HepG2 (cell line): Measurements from ENCODE around the gene NPDC1. TPM values are rescaled to one million over a fixed set of nuclear protein-coding genes. Genes with fewer than 3 reads are reported as not detected.

Source experiments
- ATAC-seq: fragments of 200-7000 bp; cut with Tn5 transposase; 3 replicates; pipeline ENCODE4 v1.9.1; 2020; ENCODE audit warnings: mild to moderate bottlenecking, moderate library complexity
- BruUV-seq: library from RNA; stranded (reverse); fragments of 400-500 nt; replicated peaks from 2 replicates; lab custom pipeline; 2021; lab: Mats Ljungman, UMichigan
- CTCF ChIA-PET: fragments of 300-600 bp; formaldehyde crosslinking; extraction: SDS; loops from one replicate; lab custom pipeline; 2021; ENCODE audit warnings: low total read pairs, inconsistent platforms, low intra/inter-chr PET ratio; lab: Yijun Ruan, JAX
- POLR2A ChIA-PET: fragments of 350-600 bp; sonication (Branson Sonifier 250); formaldehyde crosslinking; loops from one replicate; lab custom pipeline; 2020; ENCODE audit warnings: antibody characterized with exemption, inconsistent platforms; lab: Yijun Ruan, JAX
- DNase-seq: peaks from one replicate; pipeline ENCODE4 v3.0.0-alpha.2; 2015; ENCODE audit warnings: low spot score
- FAIRE-seq: peaks from 3 replicates; lab custom pipeline; 2011; peaks lifted over from hg19 to GRCh38; lab: Jason Lieb, UNC
- H2AFZ ChIP-seq: one replicate; pipeline ENCODE4 v1.6.1; 2011; ENCODE audit warnings: low read length, inconsistent platforms
- H3K27ac ChIP-seq: fragments of 300-600 bp; 3 replicates; pipeline ENCODE4 v1.8.0; 2011; ENCODE audit warnings: mixed run types, mild to moderate bottlenecking, mixed read lengths, low read length, inconsistent platforms; ENCODE audit not compliant: insufficient read depth; ENCODE audit errors: extremely low read length
- H3K27me3 ChIP-seq, 2 experiments: fragments of 200-600 bp in 1 of 2; 2 replicates in 1 of 2; 3 replicates in 1 of 2; pipeline versions ENCODE4 v1.6.0 to v1.8.0; 2011; ENCODE audit warnings: low read length in 2 of 2, mild to moderate bottlenecking in 2 of 2, moderate library complexity in 2 of 2, inconsistent platforms in 1 of 2; ENCODE audit not compliant: insufficient read depth in 2 of 2, control insufficient read depth in 1 of 2
- H3K36me3 ChIP-seq, 2 experiments: fragments of 200-600 bp in 1 of 2; replicated peaks in 1 of 2; 2 replicates in 1 of 2; 3 replicates in 1 of 2; pipeline versions ENCODE4 v1.5.1 to v1.8.0; 2011; ENCODE audit warnings: low read length in 2 of 2, inconsistent platforms in 1 of 2; ENCODE audit not compliant: insufficient read depth in 2 of 2, control insufficient read depth in 1 of 2
- H3K4me1 ChIP-seq: 2 replicates; pipeline ENCODE4 v1.5.1; 2012; ENCODE audit warnings: low read length, inconsistent platforms; ENCODE audit not compliant: insufficient read depth
- H3K4me2 ChIP-seq: 2 replicates; pipeline ENCODE4 v1.6.0; 2011; ENCODE audit warnings: low read depth, low read length, inconsistent platforms
- H3K4me3 ChIP-seq, 3 experiments: fragments of 200-600 bp in 1 of 3; sonication (generic), shearing (Covaris generic) in 1 of 3; replicated peaks in 1 of 3; 2 replicates each; pipeline ENCODE4 v1.5.1; 2011 to 2016; ENCODE audit warnings: low read length in 3 of 3, inconsistent platforms in 2 of 3, low read depth in 2 of 3, mild to moderate bottlenecking in 2 of 3, control low read depth in 1 of 3, mixed read lengths in 1 of 3; ENCODE audit not compliant: insufficient read depth in 1 of 3
- H3K79me2 ChIP-seq: one replicate; pipeline ENCODE4 v1.6.1; 2011; ENCODE audit warnings: low read length, inconsistent platforms; ENCODE audit not compliant: insufficient read depth
- H3K9ac ChIP-seq: 2 replicates; pipeline ENCODE4 v1.6.0; 2011; ENCODE audit warnings: mild to moderate bottlenecking, low read depth, low read length, inconsistent platforms; ENCODE audit not compliant: insufficient read depth
- H3K9me3 ChIP-seq: 2 replicates; pipeline ENCODE4 v1.5.1; 2012; ENCODE audit warnings: mild to moderate bottlenecking, low read length
- H4K20me1 ChIP-seq: 2 replicates; pipeline ENCODE4 v1.6.0; 2011; ENCODE audit warnings: inconsistent platforms, mild to moderate bottlenecking, low read length, moderate library complexity; ENCODE audit not compliant: insufficient read depth
- CTCF ChIP-seq: sonication (generic); formaldehyde crosslinking; IDR thresholded peaks from 2 replicates; pipeline ENCODE4 v1.5.0; 2020; ENCODE audit warnings: mild to moderate bottlenecking, missing genetic modification reagents, moderate library complexity
- HIVEP1 ChIP-seq: sonication (generic); formaldehyde crosslinking; IDR thresholded peaks from 2 replicates; pipeline ENCODE4 v1.4.0; 2020; ENCODE audit warnings: mild to moderate bottlenecking, missing genetic modification reagents
- NR2C2 ChIP-seq: sonication (generic); formaldehyde crosslinking; IDR thresholded peaks from 2 replicates; pipeline ENCODE4 v1.4.0; 2020; ENCODE audit warnings: missing genetic modification reagents, mild to moderate bottlenecking, moderate library complexity, borderline replicate concordance
- UBTF ChIP-seq: sonication (generic); formaldehyde crosslinking; IDR thresholded peaks from 2 replicates; pipeline ENCODE4 v1.4.0; 2020; ENCODE audit warnings: mild to moderate bottlenecking, missing genetic modification reagents
- ZNF12 ChIP-seq: sonication (generic); formaldehyde crosslinking; IDR thresholded peaks from 2 replicates; pipeline ENCODE4 v1.5.0; 2020; ENCODE audit warnings: missing genetic modification reagents
- ZNF672 ChIP-seq: sonication (generic); formaldehyde crosslinking; IDR thresholded peaks from 2 replicates; pipeline ENCODE4 v1.8.1; 2022; ENCODE audit warnings: missing genetic modification reagents
- ZNF883 ChIP-seq: sonication (generic); formaldehyde crosslinking; IDR thresholded peaks from 2 replicates; pipeline ENCODE4 v1.5.1; 2020; ENCODE audit warnings: mild to moderate bottlenecking, missing genetic modification reagents; ENCODE audit errors: not compliant biosample characterization
- WGBS: methylation state at CpG from one replicate; pipeline ENCODE4 v1.1.6; 2017; ENCODE audit warnings: low lambda C conversion rate; 5-methylcytosine and 5-hydroxymethylcytosine counted together
- in situ Hi-C: cut with HindIII; loops from 2 replicates; pipeline ENCODE4 v1.10.0; 2017; ENCODE audit warnings: low pct_unique_long_range_greater_than_20kb; ENCODE audit not compliant: extremely low pct_ligation_motif_present
- intact Hi-C: fragments of 100-400 bp; cut with micrococcal nuclease; formaldehyde crosslinking; loops from one replicate; pipeline ENCODE4 v1.10.0; 2022; ENCODE audit not compliant: unreplicated experiment
- polyA plus RNA-seq, 8 experiments: library from polyadenylated mRNA; depleted of rRNA in 3 of 8; stranded (reverse) in 7 of 8; unstranded in 1 of 8; fragments of >200 nt; fragmentation: Illumina TruSeq in 4 of 8; extraction: Trizol in 4 of 8; gene quantifications; 2 replicates each; pipeline versions ENCODE4 v1.2.1 to v1.2.3, GENCODE V29; 2011 to 2016; ENCODE audit warnings: low read depth in 4 of 8, missing spikeins in 1 of 8, mixed read lengths in 1 of 8; ENCODE audit not compliant: insufficient read depth in 1 of 8
- total RNA-seq, 5 experiments: library from RNA; depleted of rRNA; stranded (reverse); fragments of >200 nt; fragmentation: Illumina TruSeq; extraction: Trizol; gene quantifications; 2 replicates each; pipeline ENCODE4 v1.2.3, GENCODE V29; 2016; ENCODE audit warnings: low read depth in 1 of 5

Gene NPDC1
- total and polyA plus RNA-seq, 2 of the 13 experiments (the other 11 are each of a cell fraction or from before 2014, with no cell fraction given), result 0.84 to 5.4 TPM

- 0 out of 2 replicates have a peak, but pooled peaks have one; percentile 17 for TF ChIP-seq CTCF (CRISPR knock-in tag)
- peak; percentile 49 for TF ChIP-seq ZNF883 (CRISPR knock-in tag)
- TF ChIP-seq HIVEP1 (CRISPR knock-in tag), result no peak
- no peak for TF ChIP-seq ZNF12 (CRISPR knock-in tag)
- 0 out of 2 replicates have a peak, but pooled peaks have one; percentile 46 for TF ChIP-seq ZNF672 (CRISPR knock-in tag)
These were observed 24.4 kb downstream of the NPDC1 start (continued) for GRCh38 chr9:137021568-137021978.

DNA sequence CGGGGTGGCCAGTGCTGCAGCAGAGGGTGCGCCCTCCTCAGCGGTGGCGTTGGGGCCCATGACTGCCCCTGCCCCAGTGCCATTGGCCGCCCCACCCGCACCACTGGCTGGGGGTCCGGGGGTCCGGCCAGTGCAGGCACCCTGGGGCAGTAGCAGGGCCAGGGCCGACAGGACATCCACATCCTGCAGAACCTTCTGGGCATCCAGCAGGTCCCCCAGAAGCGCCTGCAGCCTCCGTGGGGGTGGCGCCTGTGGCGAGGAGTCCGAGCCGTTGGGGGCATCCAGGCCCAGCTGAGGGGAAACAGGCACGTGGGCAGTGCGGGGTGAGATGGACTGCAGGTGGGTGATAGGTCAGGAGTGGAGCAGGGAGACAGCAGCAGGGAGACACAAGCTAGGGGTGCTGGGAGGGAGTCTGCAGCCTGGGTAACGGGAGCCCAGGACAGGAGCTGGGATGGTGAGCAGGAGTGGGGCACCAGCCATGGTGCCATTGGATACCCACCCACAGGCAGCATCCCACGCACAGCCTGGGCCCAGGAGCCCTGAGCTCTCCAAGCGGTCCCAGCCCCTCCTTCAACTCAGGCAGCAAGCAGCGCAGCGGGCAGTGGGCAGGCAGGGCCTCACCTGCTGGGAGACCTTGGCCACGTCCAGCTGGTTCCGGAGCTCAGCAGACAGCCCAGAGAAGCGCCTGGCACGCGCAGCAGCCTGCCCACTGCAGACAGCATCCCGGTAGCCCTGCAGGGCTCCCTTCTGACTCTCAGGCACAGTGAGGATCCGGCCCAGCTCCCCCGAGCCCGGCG lies 25.0 kb downstream of the NPDC1 start:
- CTCF ChIA-PET, result no interaction called here
- H3K4me2 ChIP-seq, result no peak overlapping the region
- H2AFZ ChIP-seq, result no peak overlapping the region
- peaks cover 44% of the 10 kb centered on the region for H3K4me1 ChIP-seq
- intact Hi-C loops, result no loop called here
- no peaks in the 10 kb centered on the region for H3K9me3 ChIP-seq
- POLR2A ChIA-PET, result interaction anchor here (0.6 to 1.7 kb wide), 4 partner anchors 20 to 221 kb away, joined by 3 to 6 read pairs (median 4); partner anchors contain the start of gene PAXX
- H3K79me2 ChIP-seq, result no peaks in the 10 kb centered on the region
- BruUV-seq, result no TSS peak
- no peak overlapping the region for H3K4me3 ChIP-seq
- in situ Hi-C loops, result no loop called here
- H3K9ac ChIP-seq, result no peak overlapping the region
- FAIRE-seq (no peak), ATAC-seq (no peak), DNase-seq (no peak)
- H4K20me1 ChIP-seq, result no peaks in the 10 kb centered on the region
- peak overlapping the region; percentile 33 for H3K27ac ChIP-seq
- 0 out of 5 replicates have a peak, but pooled peaks cover 0 to 2% of the 10 kb centered on the region in 2 experiments for H3K36me3 ChIP-seq
- no peaks in the 10 kb centered on the region for H3K27me3 ChIP-seq
- 99% methylated on average over 12 of the region's 32 CpGs for WGBS
- TF ChIP-seq NR2C2 (CRISPR knock-in tag) (no peak), UBTF (CRISPR knock-in tag) (0 out of 2 replicates have a peak, but pooled peaks have one; percentile 13)
